Activated T-cell treated with anti-CD3 and anti-CD28 coated beads, Interleukin-2, amount 50 U/mL, for 4 hours (primary cell): ENCODE measurements around the gene KIF20A. TPM values are rescaled to one million over a fixed set of nuclear protein-coding genes. Genes with fewer than 3 reads are reported as not detected.
"Not testable (repeated sequence)": the region's sequence is repeated elsewhere in the genome, so short reads cannot be mapped to it uniquely, and the experiment has no call there.

ENCODE experiments used
- ATAC-seq, 2 donors: fragments of 200-7000 bp; cut with Tn5 transposase; one replicate each; pipeline ENCODE4 v1.10.0; 2021
- DNase-seq: peaks from one replicate; pipeline ENCODE4 v3.0.0-alpha.2; 2020
- H3K27me3 Mint-ChIP-seq: one replicate; pipeline ENCODE4 v1.8.0; 2021; ENCODE audit warnings: low read depth, mixed read lengths
- H3K36me3 Mint-ChIP-seq: one replicate; pipeline ENCODE4 v1.8.0; 2022; ENCODE audit warnings: mixed read lengths; ENCODE audit not compliant: insufficient read depth
- H3K4me1 Mint-ChIP-seq: one replicate; pipeline ENCODE4 v1.8.0; 2021; ENCODE audit warnings: low read depth, mixed read lengths
- H3K4me3 Mint-ChIP-seq: one replicate; pipeline ENCODE4 v1.8.0; 2021; ENCODE audit warnings: mild to moderate bottlenecking, moderate library complexity, mixed read lengths
- H3K9me3 Mint-ChIP-seq: one replicate; pipeline ENCODE4 v1.8.0; 2021; ENCODE audit warnings: mixed read lengths
- total RNA-seq, 3 donors: library from RNA; stranded (reverse); gene quantifications; one replicate each; pipeline ENCODE4 v1.2.1, GENCODE V29; 2021

Gene KIF20A
- 1 to 10 TPM in 2 of 3 donors, under 1 TPM in 1; 0.76 to 1.5 (median 1.4) TPM for total RNA-seq

DNA sequence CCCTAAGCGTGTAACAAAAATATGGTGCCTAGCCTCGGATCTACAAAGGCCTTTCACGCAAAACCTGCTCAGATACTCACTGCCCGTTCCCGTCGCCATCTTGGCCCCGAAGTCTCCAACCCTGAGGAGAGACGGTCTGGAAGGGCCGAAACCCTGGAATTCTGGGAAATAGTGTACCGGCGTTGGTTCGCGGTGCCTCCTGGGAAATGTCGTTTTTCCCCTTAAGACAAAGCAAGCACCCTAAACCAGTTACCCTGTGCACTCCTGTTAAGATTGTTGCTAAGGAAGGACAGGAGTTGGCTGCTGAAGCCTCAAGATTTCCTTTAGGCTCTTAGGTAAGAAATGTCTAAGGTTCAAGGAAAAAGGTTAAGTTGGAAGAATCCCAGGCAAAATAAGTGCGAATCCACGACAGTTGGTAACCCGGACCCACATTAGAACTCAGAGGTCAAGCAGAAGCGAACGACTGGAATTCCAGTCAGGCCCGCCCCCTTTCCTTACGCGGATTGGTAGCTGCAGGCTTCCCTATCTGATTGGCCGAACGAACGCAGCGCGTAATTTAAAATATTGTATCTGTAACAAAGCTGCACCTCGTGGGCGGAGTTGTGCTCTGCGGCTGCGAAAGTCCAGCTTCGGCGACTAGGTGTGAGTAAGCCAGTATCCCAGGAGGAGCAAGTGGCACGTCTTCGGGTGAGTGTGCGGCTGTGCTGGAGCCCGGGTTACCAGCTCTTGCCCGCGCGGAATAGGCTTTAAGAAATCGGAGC lies at the start of gene KIF20A, which contains the start of gene BRD8:
KIF20A (plus strand) TSS at position 597 of the 761 bp plus-strand sequence. CDS start 569 bp downstream, outside the sequence.
BRD8 (minus strand) TSS at position 115 of the 761 bp plus-strand sequence; CDS start at position 99, 16 bp downstream.
- peak; percentile 95 to 96 for ATAC-seq
- DNase-seq: peak; percentile 80
- H3K4me3 Mint-ChIP-seq: no peak within 1 kb of the TSS
- H3K4me1 Mint-ChIP-seq: peaks cover 11% of the 10 kb centered on the region
- H3K27me3 Mint-ChIP-seq: no peaks in the 10 kb centered on the region
- H3K9me3 Mint-ChIP-seq: no peaks in the 10 kb centered on the region
- H3K36me3 Mint-ChIP-seq: peaks cover 3% of the 10 kb centered on the region

DNA sequence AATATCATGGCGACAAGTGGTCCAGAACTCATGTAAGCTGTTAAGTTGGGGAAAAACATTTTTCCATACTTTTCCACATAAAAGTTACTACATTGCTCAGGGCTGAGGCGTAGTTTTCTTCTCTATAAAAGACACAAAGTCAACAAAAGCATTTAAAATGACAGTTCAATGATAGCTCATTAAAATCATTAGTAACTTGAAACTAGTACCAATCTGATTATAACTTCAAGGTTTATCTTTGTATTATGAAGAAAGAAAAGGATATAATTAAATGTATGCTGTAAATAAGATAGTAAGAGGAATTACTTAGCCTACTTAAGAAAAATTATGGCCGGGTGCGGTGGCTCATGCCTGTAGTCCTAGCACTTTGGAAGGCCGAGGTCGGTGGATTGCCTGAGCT lies 49.6 kb upstream of the KIF20A start:
- no peaks in the 10 kb centered on the region for H3K36me3 Mint-ChIP-seq
- DNase-seq (no peak), ATAC-seq (no peak)
- H3K9me3 Mint-ChIP-seq: no peaks in the 10 kb centered on the region
- H3K27me3 Mint-ChIP-seq: peaks cover 9% of the 10 kb centered on the region
- H3K4me3 Mint-ChIP-seq: no peak overlapping the region
- H3K4me1 Mint-ChIP-seq: peaks cover 1% of the 10 kb centered on the region

DNA sequence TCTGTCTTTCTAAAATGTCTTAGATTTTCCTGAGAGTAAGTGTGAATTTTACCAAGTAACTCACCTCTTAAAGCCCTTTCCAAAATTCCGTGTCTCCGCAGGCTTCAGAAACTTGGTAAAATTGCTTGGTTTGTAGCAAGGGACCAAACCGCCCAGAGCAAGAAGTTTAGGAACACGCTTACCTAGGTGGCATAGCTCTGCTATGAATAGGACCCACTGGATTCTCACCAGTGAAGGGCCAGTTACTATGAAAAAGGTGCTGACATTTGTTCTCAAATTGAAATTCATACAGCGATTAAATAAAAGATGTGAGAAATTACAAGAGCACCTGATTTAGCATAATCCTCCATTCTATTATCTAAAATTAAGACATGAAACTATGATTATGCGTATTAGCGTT lies 46.4 kb upstream of the KIF20A start:
- no peaks in the 10 kb centered on the region for H3K36me3 Mint-ChIP-seq
- peaks cover 14% of the 10 kb centered on the region for H3K27me3 Mint-ChIP-seq
- H3K4me1 Mint-ChIP-seq: peaks cover 1% of the 10 kb centered on the region
- peak overlapping the region; percentile 74 for H3K4me3 Mint-ChIP-seq
- DNase-seq (no peak), ATAC-seq (no peak)
- H3K9me3 Mint-ChIP-seq: no peaks in the 10 kb centered on the region

DNA sequence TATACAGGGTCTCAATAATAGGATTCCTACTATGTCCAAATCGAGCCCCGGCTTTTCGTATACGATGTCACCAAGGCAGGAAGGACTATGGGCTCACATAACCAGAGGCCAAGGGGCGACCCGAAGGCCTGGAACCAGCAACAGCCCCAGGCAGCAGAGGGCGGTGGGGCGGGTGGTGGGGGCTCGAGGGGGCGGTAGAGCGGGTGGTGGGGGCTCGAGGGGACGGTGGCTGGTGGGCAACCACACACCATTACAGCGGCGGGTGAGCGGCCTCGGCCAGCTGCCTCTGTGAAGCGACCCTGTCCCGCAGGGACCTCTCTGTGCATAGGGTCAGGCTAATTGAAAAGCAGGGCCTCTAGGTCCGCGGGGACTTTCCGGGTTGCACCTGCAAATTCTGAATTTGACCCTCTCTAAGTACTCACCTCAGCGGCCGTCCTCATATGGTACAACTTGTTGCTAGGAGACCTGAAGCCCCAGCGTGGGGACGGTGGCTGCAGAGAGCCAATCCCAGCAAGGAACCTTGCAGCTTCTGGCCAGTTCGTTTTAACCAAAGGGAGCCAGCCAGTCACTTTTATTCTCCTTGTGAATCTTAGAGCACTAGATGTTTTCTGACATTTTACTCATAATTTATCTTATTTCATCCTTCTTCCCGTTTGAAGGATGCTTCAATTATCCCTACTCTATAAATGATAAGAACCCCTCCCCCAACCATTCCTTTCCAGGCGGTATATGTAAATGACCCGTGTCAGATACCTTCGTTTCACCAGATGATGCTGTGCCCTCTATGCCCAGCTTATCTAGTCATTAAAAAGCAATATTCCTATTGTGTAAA lies 39.7 kb upstream of the KIF20A start, which contains the start of gene NME5:
NME5 (minus strand) TSS at position 480 of the 832 bp plus-strand sequence. CDS start 648 bp downstream, outside the sequence.
- no peaks in the 10 kb centered on the region for H3K9me3 Mint-ChIP-seq
- DNase-seq: no peak
- peaks cover 14% of the 10 kb centered on the region for H3K27me3 Mint-ChIP-seq
- no peak within 1 kb of the TSS for H3K4me3 Mint-ChIP-seq
- ATAC-seq: no peak
- H3K4me1 Mint-ChIP-seq: no peaks in the 10 kb centered on the region
- H3K36me3 Mint-ChIP-seq: no peaks in the 10 kb centered on the region

DNA sequence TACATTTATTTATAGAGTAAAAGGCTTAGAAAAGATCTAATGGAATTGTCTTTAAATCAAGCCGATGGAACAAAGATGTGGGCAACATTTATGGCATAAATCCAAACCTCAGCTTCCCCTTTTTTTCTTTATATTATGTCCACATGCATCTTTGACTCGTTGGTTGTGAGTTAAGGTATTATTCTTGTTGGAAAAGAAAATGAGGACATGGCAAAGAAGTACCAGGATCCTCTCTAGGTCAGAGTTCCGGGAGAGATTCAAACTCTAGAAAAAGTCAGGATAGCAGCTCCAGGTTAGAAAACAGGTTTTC lies 39.2 kb upstream of the KIF20A start:
- DNase-seq: no peak
- Mint-ChIP-seq H3K4me1 (no peaks in the 10 kb centered on the region), H3K9me3 (no peaks in the 10 kb centered on the region), H3K4me3 (no peak overlapping the region), H3K27me3 (peaks cover 14% of the 10 kb centered on the region), H3K36me3 (no peaks in the 10 kb centered on the region)
- ATAC-seq: no peak

GRCh38 chr5:138140268-138140667 lies 38.6 kb upstream of the KIF20A start:
- H3K4me1 Mint-ChIP-seq: no peaks in the 10 kb centered on the region
- H3K27me3 Mint-ChIP-seq: peaks cover 14% of the 10 kb centered on the region
- DNase-seq (no peak), ATAC-seq (no peak)
- no peak overlapping the region for H3K4me3 Mint-ChIP-seq
- H3K9me3 Mint-ChIP-seq: no peaks in the 10 kb centered on the region
- no peaks in the 10 kb centered on the region for H3K36me3 Mint-ChIP-seq

DNA sequence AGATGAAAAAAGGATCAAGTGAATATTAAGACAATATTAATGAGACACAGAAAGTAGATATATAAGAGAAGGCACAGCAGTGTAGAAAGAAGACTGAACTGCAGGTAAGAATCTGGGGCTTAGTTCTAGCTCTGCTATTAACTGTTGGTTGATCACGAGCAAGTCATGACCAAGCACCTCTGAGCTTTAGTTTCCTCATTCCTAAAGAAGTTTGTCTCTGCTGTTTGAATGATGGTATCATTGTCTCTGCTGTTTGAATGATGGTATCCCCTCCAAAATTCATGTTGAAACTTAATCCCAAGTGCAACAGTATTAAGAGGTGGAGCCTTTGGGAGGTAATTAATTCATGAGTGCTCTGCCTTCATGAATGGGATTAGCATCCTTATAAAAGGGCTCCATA lies 37.2 kb upstream of the KIF20A start:
- no peak overlapping the region for H3K4me3 Mint-ChIP-seq

GRCh38 chr5:138143578-138143977 lies 35.3 kb upstream of the KIF20A start:
- H3K27me3 Mint-ChIP-seq, H3K4me1 Mint-ChIP-seq, H3K4me3 Mint-ChIP-seq, DNase-seq, ATAC-seq, H3K36me3 Mint-ChIP-seq, H3K9me3 Mint-ChIP-seq: not testable (repeated sequence)

More for the DNA sequence above, 37.2 kb upstream of the KIF20A start:
- no peaks in the 10 kb centered on the region for H3K9me3 Mint-ChIP-seq
- ATAC-seq (no peak), DNase-seq (no peak)
- H3K4me1 Mint-ChIP-seq: no peaks in the 10 kb centered on the region
- peaks cover 9% of the 10 kb centered on the region for H3K27me3 Mint-ChIP-seq
- no peaks in the 10 kb centered on the region for H3K36me3 Mint-ChIP-seq

DNA sequence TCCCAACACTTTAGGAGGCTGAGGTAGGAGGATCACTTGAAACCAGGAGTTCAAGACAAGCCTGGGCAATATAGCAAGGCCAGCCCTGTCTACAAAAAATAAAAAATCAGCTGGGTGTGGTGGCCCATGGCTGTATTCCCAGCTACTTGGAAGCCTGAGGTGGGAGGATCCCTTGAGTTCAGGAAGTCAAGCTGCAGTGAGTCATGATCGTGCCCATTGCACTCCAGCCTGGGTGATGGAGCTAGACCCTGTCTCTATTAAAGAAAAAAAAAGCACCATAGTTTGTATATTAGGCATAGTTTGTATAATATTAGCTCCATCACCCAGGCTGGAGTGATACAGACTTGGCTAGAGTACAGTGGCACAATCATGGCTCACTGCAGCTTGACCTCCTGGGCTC lies 30.1 kb upstream of the KIF20A start:
- H3K4me3 Mint-ChIP-seq: no peak overlapping the region

DNA sequence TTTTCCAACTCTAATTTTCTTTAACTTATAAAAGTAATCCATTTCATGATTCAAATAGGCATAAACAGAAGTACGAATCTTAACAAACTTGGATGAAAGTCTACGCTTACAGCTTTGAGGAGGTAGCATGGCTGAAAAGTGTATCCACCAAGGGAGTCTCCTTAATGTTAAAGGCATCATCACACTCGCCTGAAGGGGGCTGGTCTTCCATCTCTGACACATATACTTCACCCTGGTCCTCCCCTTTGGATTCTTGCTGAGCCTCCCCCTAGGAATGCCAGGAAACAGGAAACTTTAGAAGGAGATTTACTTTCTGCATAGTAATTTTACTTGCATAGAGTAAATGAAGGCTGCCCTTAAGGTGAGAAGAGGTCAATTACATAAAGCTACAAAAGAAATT lies 29.4 kb upstream of the KIF20A start:
- DNase-seq: no peak
- Mint-ChIP-seq H3K36me3 (no peaks in the 10 kb centered on the region), H3K27me3 (no peaks in the 10 kb centered on the region), H3K4me1 (no peaks in the 10 kb centered on the region), H3K4me3 (no peak overlapping the region), H3K9me3 (no peaks in the 10 kb centered on the region)
- ATAC-seq: no peak

More for the DNA sequence above, 30.1 kb upstream of the KIF20A start:
- Mint-ChIP-seq H3K27me3 (no peaks in the 10 kb centered on the region), H3K9me3 (no peaks in the 10 kb centered on the region), H3K36me3 (no peaks in the 10 kb centered on the region), H3K4me1 (no peaks in the 10 kb centered on the region)
- DNase-seq (no peak), ATAC-seq (no peak)

GRCh38 chr5:138155977-138156376 lies 22.9 kb upstream of the KIF20A start:
- ATAC-seq, H3K9me3 Mint-ChIP-seq, H3K4me3 Mint-ChIP-seq, DNase-seq, H3K27me3 Mint-ChIP-seq, H3K4me1 Mint-ChIP-seq: not testable (repeated sequence)
- peaks cover 30% of the 10 kb centered on the region for H3K36me3 Mint-ChIP-seq

- no peak for DNase-seq
- peaks cover 31% of the 10 kb centered on the region for H3K36me3 Mint-ChIP-seq
- no peaks in the 10 kb centered on the region for H3K9me3 Mint-ChIP-seq
- no peak overlapping the region for H3K4me3 Mint-ChIP-seq
- no peaks in the 10 kb centered on the region for H3K27me3 Mint-ChIP-seq
- ATAC-seq: no peak
- H3K4me1 Mint-ChIP-seq: no peaks in the 10 kb centered on the region
Observed at GRCh38 chr5:138157626-138158025, 21.3 kb upstream of the KIF20A start.

DNA sequence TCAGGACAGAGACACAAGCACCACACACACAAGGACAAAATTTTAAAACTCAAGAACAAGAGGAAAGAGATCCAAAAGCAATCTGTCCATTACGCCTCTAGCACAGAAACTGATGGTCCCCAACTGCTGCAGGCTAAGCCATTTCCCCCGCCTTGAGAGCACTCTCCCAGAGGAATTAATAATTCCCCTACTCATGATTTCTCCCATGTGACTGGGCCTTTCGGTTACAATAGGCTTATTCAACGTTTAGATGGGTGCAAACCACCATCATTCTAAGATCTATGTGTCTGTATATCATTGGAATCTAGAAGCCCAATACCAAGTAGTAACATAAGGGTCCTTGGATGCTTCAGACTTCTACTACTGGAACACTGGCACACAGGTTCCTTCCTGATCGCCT lies 19.2 kb upstream of the KIF20A start:
- Mint-ChIP-seq H3K9me3 (no peaks in the 10 kb centered on the region), H3K4me1 (no peaks in the 10 kb centered on the region), H3K4me3 (no peak overlapping the region), H3K27me3 (no peaks in the 10 kb centered on the region), H3K36me3 (peaks cover 50% of the 10 kb centered on the region)
- ATAC-seq (no peak), DNase-seq (no peak)

GRCh38 chr5:138160706-138161105 lies 18.2 kb upstream of the KIF20A start:
- Mint-ChIP-seq H3K4me1 (no peaks in the 10 kb centered on the region), H3K9me3 (no peaks in the 10 kb centered on the region), H3K4me3 (no peak overlapping the region), H3K27me3 (no peaks in the 10 kb centered on the region), H3K36me3 (peaks cover 56% of the 10 kb centered on the region)
- DNase-seq: no peak
- no peak for ATAC-seq

DNA sequence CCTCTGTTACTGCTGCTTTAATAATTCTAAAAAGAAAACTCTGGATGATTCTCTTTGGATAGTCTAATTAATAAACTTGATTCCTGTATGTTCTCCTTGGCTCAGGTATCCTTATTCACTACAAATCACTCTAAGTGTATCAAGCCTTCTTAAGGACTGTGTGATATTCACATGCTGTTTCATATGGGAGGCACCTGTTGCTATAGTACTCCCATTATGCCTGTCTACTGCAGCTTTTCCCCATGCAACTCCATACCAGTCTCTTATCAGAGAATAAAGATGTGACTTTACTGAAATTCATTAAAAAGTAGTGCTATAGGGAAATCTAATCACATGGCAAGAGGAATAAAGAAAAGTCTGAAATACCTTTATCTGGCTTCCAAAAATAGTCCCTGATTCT lies 15.2 kb upstream of the KIF20A start:
- DNase-seq (no peak), ATAC-seq (no peak)
- no peaks in the 10 kb centered on the region for H3K4me1 Mint-ChIP-seq
- H3K9me3 Mint-ChIP-seq: no peaks in the 10 kb centered on the region
- H3K27me3 Mint-ChIP-seq: no peaks in the 10 kb centered on the region
- H3K36me3 Mint-ChIP-seq: peaks cover 65% of the 10 kb centered on the region
- H3K4me3 Mint-ChIP-seq: no peak overlapping the region
